Stimulated activated memory B cell treated with anti-CD40 and anti-IgM and Interleukin-4, amounts not matched to agents 10 μg/mL and 1 μg/mL and 100 μg/mL, for 72 hours (primary cell): ENCODE data around the gene CCDC14.

Experiments used
- ATAC-seq: fragments of 150-1000 bp; cut with Tn5 transposase; 2 replicates; pipeline ENCODE4 v1.10.0; 2021
- H3K27ac Mint-ChIP-seq: one replicate; pipeline ENCODE4 v1.8.0; 2022; ENCODE audit warnings: mild to moderate bottlenecking, mixed read lengths
- H3K27me3 Mint-ChIP-seq: one replicate; pipeline ENCODE4 v1.8.0; 2022; ENCODE audit warnings: mixed read lengths
- H3K36me3 Mint-ChIP-seq: one replicate; pipeline ENCODE4 v1.8.0; 2022; ENCODE audit warnings: mixed read lengths
- H3K4me1 Mint-ChIP-seq: one replicate; pipeline ENCODE4 v1.8.0; 2022; ENCODE audit warnings: mixed read lengths
- H3K4me3 Mint-ChIP-seq: one replicate; pipeline ENCODE4 v1.8.0; 2022; ENCODE audit warnings: mild to moderate bottlenecking, moderate library complexity, mixed read lengths
- H3K9me3 Mint-ChIP-seq: one replicate; pipeline ENCODE4 v1.8.0; 2022; ENCODE audit warnings: mixed read lengths

CCDC14 gene

DNA sequence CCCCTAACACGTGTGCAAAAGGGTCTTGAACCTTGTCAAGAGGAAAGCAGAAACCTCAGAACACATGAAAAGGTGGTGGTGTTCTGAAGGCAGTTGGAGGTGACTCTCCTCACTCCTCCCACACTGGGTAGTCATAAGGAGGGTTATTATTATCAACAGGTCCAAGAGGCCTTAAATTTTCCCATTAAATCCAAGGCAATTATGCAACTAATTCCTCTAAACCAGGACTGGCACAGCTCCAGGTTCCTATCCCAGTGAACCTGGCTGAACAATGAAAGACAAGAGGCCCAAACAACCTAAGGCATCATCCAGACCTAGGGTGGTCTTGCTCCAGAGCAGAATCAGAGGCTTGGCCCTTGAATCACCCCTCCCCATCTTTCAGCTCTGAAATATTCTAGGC is 91.9 kb downstream of the CCDC14 start:
- H3K27ac Mint-ChIP-seq, result no peak overlapping the region
- no peak for ATAC-seq
- H3K36me3 Mint-ChIP-seq, result no peaks in the 10 kb centered on the region
- H3K27me3 Mint-ChIP-seq, result no peaks in the 10 kb centered on the region
- H3K9me3 Mint-ChIP-seq, result peaks cover 3% of the 10 kb centered on the region
- no peak overlapping the region for H3K4me3 Mint-ChIP-seq
- no peaks in the 10 kb centered on the region for H3K4me1 Mint-ChIP-seq

DNA sequence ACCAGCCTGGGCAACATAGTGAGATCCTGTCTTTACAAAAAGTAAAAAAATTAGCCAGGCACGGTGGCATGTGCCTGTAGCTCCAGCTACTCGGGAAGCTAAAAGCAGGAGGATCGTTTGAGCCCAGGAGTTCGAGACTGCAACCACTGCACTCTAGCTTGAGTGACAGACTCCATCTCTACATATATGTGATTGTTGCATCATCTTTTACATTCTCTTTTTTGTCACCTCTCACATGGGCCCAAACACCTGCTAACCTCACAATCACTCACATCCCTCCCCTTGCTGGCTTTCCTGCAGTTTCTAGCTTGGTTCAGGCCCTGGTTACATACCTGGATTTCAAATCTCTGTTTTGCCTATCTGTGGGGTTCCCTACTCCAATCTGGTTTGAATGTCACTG is 96.3 kb downstream of the CCDC14 start:
- Mint-ChIP-seq H3K36me3 (no peaks in the 10 kb centered on the region), H3K27ac (no peak overlapping the region), H3K9me3 (peaks cover 3% of the 10 kb centered on the region), H3K4me1 (no peaks in the 10 kb centered on the region), H3K27me3 (no peaks in the 10 kb centered on the region), H3K4me3 (no peak overlapping the region)
- no peak for ATAC-seq
